ENCODE results near the gene FAM237A. TPM values are rescaled to one million over a fixed set of nuclear protein-coding genes. Genes with fewer than 3 reads are reported as not detected.

Gene FAM237A
- total and polyA plus RNA-seq, 12 donors = 0.31 to 3.0 (median 2.0) TPM; not detected in 5

DNA sequence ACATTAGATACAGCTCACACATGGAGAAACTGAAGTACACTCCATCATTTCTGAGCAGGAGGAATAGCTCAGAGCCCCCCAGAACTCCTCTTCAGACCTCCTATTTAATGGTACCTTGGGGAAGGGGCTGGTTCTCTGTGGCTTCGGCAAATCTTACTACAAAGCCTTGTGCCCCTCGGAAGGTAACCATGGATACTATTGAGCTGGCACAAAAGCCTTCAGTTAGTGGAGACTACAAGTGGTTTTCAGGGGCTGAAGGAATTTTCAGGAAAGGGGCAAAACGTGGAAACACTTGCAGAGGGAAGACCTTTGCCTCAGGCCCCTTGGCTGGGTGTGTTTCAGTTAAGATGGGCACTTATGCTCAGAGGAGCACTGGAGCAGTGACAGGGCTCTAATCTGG, 1.1 kb upstream of the FAM237A start:
- Histone ChIP-seq H3K4me1 (peaks cover 0 to 7% (median 5%) of the 10 kb centered on the region in 9 donors), H3K27me3 (peaks cover 0 to 42% (median 36%) of the 10 kb centered on the region in 7 donors), H3K27ac (no peak overlapping the region), H3K9me3 (no peaks in the 10 kb centered on the region), H3K36me3 (no peaks in the 10 kb centered on the region), H3K4me3 (no peak overlapping the region)
- ATAC-seq (no peak), DNase-seq (no peak)
- TF ChIP-seq, protein P1, sequence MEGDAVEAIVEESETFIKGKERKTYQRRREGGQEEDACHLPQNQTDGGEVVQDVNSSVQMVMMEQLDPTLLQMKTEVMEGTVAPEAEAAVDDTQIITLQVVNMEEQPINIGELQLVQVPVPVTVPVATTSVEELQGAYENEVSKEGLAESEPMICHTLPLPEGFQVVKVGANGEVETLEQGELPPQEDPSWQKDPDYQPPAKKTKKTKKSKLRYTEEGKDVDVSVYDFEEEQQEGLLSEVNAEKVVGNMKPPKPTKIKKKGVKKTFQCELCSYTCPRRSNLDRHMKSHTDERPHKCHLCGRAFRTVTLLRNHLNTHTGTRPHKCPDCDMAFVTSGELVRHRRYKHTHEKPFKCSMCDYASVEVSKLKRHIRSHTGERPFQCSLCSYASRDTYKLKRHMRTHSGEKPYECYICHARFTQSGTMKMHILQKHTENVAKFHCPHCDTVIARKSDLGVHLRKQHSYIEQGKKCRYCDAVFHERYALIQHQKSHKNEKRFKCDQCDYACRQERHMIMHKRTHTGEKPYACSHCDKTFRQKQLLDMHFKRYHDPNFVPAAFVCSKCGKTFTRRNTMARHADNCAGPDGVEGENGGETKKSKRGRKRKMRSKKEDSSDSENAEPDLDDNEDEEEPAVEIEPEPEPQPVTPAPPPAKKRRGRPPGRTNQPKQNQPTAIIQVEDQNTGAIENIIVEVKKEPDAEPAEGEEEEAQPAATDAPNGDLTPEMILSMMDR (IDR thresholded peaks at IDR 0.05) = no peak
- intact Hi-C loops (cut with DNase I) = no loop called here
- 35 to 50% methylated on average over 3 of the region's 3 CpGs for WGBS, 2 donors

DNA sequence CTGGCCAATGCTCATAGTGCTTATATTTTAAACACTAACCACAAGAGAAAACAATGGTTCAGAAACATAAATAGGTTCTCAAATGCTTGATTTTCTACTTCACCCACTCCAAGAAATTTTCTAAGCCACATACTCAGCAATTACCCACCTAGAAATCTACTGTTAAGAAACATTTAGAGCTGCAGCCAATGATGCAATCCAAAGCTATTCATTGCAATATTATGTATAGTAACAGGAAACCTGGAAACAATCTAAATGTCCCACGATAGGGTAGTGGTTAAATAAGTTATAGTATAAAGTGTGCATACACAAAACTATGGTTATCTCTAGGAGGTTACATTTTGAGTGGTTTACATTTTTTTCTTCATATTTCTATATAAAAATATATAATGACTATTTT, 5.7 kb downstream of the FAM237A start:
- 70 to 74% methylated on average over 1 of the region's 1 CpG for WGBS, 2 donors

DNA sequence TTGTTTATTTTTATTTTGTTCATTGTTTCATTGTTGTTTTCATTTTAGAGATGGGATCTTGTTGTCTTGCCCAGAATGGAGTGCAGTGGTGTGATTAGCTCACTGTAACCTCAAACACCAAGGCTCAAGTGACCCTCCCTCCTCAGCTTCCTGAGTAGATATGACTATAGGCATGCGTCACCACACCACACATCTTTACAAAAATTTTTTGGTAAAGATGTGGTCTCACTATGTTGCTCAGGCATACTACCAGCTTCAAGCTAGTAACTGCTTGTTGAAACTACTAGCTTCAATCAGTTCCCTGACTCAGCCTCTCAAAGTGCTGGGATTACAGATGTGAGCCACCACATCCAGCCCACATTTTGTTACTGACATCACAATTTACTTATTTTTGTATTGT, 14.8 kb downstream of the FAM237A start:
- Histone ChIP-seq H3K9me3 (peaks cover 0 to 18% (median 0%) of the 10 kb centered on the region in 11 donors), H3K4me3 (no peak overlapping the region), H3K4me1 (no peaks in the 10 kb centered on the region), H3K36me3 (no peaks in the 10 kb centered on the region), H3K27me3 (peaks cover 0 to 2% (median 0%) of the 10 kb centered on the region in 7 donors), H3K27ac (no peak overlapping the region)
- DNase-seq = no peak
- intact Hi-C loops (cut with DNase I) = no loop called here
- WGBS, 2 donors = 71 to 83% methylated on average over 1 of the region's 1 CpG
- ATAC-seq = no peak
- TF ChIP-seq, protein P1 (IDR thresholded peaks at IDR 0.05) = no peak

More for the DNA sequence above, 5.7 kb downstream of the FAM237A start:
- ATAC-seq = no peak
- H3K4me3 ChIP-seq = no peak overlapping the region
- no peak for DNase-seq
- no peaks in the 10 kb centered on the region for H3K4me1 ChIP-seq
- TF ChIP-seq, protein P1 (IDR thresholded peaks at IDR 0.05) = no peak
- no peaks in the 10 kb centered on the region for H3K9me3 ChIP-seq
- intact Hi-C loops (cut with DNase I) = no loop called here
- H3K36me3 ChIP-seq = no peaks in the 10 kb centered on the region
- H3K27ac ChIP-seq = no peak overlapping the region
- peaks cover 0 to 7% (median 3%) of the 10 kb centered on the region in 7 donors for H3K27me3 ChIP-seq

DNA sequence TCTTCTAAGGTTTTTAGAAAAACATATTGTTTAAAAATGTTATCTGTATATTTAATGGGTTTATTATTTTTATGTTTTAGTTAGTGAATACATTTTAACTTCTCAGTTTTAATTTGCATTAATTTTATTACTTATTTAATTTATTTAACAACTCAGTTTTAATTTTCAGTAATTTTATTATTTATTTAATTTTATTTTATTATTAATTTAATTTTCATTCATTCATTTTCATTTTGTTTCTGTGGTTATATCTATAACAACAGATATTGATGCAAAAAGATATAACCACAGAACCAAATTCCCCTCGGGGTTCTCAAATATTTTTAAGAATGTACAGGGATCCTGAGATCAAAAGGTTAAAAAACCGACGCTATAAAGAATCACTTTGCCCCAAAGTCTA, 23.0 kb downstream of the FAM237A start:
- no peak for ATAC-seq
- Histone ChIP-seq H3K4me1 (no peaks in the 10 kb centered on the region), H3K36me3 (no peaks in the 10 kb centered on the region), H3K27me3 (peaks cover 0 to 6% (median 3%) of the 10 kb centered on the region in 7 donors), H3K27ac (no peak overlapping the region), H3K9me3 (no peaks in the 10 kb centered on the region), H3K4me3 (no peak overlapping the region)
- 87 to 88% methylated on average over 3 of the region's 3 CpGs for WGBS, 2 donors
- TF ChIP-seq, protein P1 (IDR thresholded peaks at IDR 0.05) = no peak
- intact Hi-C loops (cut with DNase I) = no loop called here
- no peak for DNase-seq

Measured in heart right ventricle (tissue), 16 donors.